ENCODE data around the gene CDH1.
"Not testable (repeated sequence)": the region's sequence is repeated elsewhere in the genome, so short reads cannot be mapped to it uniquely, and the experiment has no call there.

The CDH1 gene

GRCh38 chr16:68786685-68787418, 49.8 kb downstream of the CDH1 start:
- peaks cover 51% of the 10 kb centered on the region for H3K4me1 Mint-ChIP-seq

DNA sequence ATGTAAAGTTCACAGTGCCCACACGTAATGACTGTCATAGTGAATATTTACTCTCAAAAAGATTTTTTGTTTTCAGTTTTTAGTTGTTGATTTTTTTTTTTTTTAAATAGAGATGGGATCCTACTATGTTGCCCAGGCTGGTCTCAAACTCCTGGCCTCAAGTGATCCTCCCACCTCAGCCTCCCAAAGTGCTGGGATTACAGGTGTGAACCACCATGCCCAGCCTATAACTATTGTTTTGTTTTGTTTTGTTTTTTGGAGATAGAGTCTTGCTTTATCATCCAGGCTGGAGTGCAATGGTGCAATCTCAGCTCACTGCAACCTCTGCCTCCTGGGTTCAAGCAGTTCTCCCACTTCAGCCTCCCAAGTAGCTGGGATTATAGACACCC, 50.3 kb downstream of the CDH1 start:
- not testable (repeated sequence) for H3K9me3 Mint-ChIP-seq; H3K36me3 Mint-ChIP-seq (ENCODE audit: low read depth); H3K4me3 Mint-ChIP-seq; H3K27me3 Mint-ChIP-seq (ENCODE audit: low read depth)
- peak overlapping the region; percentile 63 to 80 (median 73) for H3K27ac Mint-ChIP-seq
- peaks cover 50% of the 10 kb centered on the region for H3K4me1 Mint-ChIP-seq

More at GRCh38 chr16:68786685-68787418, 49.8 kb downstream of the CDH1 start:
- TF ChIP-seq, protein P1, sequence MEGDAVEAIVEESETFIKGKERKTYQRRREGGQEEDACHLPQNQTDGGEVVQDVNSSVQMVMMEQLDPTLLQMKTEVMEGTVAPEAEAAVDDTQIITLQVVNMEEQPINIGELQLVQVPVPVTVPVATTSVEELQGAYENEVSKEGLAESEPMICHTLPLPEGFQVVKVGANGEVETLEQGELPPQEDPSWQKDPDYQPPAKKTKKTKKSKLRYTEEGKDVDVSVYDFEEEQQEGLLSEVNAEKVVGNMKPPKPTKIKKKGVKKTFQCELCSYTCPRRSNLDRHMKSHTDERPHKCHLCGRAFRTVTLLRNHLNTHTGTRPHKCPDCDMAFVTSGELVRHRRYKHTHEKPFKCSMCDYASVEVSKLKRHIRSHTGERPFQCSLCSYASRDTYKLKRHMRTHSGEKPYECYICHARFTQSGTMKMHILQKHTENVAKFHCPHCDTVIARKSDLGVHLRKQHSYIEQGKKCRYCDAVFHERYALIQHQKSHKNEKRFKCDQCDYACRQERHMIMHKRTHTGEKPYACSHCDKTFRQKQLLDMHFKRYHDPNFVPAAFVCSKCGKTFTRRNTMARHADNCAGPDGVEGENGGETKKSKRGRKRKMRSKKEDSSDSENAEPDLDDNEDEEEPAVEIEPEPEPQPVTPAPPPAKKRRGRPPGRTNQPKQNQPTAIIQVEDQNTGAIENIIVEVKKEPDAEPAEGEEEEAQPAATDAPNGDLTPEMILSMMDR (IDR thresholded peaks at IDR 0.05; ENCODE audit: unreplicated experiment in 3 of 3), result no peak
- no peaks in the 10 kb centered on the region for H3K36me3 Mint-ChIP-seq (ENCODE audit: low read depth)
- peak overlapping the region in 1 of 3 experiments; percentile 9 for H3K4me3 Mint-ChIP-seq
- H3K9me3 Mint-ChIP-seq, result no peaks in the 10 kb centered on the region
- no peaks in the 10 kb centered on the region for H3K27me3 Mint-ChIP-seq (ENCODE audit: low read depth)
- H3K27ac Mint-ChIP-seq, result peak overlapping the region; percentile 63 to 80 (median 73)

DNA sequence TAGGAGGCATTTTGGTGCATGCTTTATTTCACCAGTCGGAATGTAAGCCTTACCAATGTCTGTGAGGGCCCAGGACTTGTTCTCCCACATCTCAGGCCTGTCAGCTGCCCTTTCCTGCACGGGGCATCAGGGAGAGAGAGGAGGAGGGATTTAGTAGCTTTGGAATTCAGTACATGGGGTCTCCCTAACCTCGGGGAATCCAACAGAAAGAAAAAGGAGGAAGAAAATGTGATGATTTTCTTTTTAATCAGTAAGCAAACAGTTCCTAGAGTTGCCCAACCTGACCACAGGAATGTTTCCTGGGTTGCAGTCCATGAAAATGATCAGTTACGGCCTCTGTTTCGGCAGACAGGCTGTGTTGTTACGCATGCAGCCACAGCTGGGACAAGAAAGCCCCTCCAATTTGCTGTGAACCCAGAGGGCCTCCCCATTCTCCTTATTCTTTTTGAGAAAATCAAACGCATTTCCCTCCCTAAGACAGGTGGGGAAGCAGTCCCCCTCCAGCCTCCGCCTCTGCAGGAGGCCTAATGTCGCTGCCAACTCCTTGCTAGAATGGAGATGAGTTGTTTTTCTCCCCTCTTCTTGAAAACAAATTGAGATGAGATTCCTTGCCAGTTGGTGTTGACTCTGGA, 53.2 kb downstream of the CDH1 start:
- peak overlapping the region; percentile 86 to 94 (median 90) for H3K27ac Mint-ChIP-seq
- H3K4me1 Mint-ChIP-seq, result peaks cover 50% of the 10 kb centered on the region
- H3K9me3 Mint-ChIP-seq, result no peaks in the 10 kb centered on the region
- H3K36me3 Mint-ChIP-seq (ENCODE audit: low read depth), result no peaks in the 10 kb centered on the region
- TF ChIP-seq, protein P1 (IDR thresholded peaks at IDR 0.05; ENCODE audit: unreplicated experiment in 3 of 3), result no peak
- no peaks in the 10 kb centered on the region for H3K27me3 Mint-ChIP-seq (ENCODE audit: low read depth)
- H3K4me3 Mint-ChIP-seq, result peak overlapping the region in 1 of 3 experiments; percentile 38

DNA sequence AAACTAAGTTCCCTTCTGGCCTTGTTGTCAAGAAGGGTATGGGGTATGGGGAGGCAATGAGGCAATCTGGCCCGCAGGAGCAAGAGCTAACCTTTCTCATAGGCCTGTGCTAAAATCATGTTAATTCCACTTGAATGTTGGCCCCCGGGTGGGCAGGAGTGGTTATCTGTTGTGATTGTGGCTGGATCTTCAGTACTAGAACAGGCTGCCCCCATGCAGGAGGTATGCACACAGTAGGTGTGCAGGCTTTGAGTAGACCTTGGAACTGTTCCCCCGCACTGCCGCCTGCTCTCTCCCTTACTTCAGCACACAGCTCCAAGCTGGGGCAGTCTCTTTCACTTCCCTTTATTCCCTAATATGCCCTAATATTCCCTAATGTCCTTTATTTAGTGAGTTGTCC, 53.9 kb downstream of the CDH1 start:
- peaks cover 50% of the 10 kb centered on the region for H3K4me1 Mint-ChIP-seq
- H3K4me3 Mint-ChIP-seq, result peak overlapping the region in 1 of 3 experiments; percentile 28
- H3K9me3 Mint-ChIP-seq, result no peaks in the 10 kb centered on the region
- TF ChIP-seq, protein P1 (IDR thresholded peaks at IDR 0.05; ENCODE audit: unreplicated experiment in 3 of 3), result no peak
- no peaks in the 10 kb centered on the region for H3K36me3 Mint-ChIP-seq (ENCODE audit: low read depth)
- no peaks in the 10 kb centered on the region for H3K27me3 Mint-ChIP-seq (ENCODE audit: low read depth)
- H3K27ac Mint-ChIP-seq, result peak overlapping the region; percentile 86 to 94 (median 90)

DNA sequence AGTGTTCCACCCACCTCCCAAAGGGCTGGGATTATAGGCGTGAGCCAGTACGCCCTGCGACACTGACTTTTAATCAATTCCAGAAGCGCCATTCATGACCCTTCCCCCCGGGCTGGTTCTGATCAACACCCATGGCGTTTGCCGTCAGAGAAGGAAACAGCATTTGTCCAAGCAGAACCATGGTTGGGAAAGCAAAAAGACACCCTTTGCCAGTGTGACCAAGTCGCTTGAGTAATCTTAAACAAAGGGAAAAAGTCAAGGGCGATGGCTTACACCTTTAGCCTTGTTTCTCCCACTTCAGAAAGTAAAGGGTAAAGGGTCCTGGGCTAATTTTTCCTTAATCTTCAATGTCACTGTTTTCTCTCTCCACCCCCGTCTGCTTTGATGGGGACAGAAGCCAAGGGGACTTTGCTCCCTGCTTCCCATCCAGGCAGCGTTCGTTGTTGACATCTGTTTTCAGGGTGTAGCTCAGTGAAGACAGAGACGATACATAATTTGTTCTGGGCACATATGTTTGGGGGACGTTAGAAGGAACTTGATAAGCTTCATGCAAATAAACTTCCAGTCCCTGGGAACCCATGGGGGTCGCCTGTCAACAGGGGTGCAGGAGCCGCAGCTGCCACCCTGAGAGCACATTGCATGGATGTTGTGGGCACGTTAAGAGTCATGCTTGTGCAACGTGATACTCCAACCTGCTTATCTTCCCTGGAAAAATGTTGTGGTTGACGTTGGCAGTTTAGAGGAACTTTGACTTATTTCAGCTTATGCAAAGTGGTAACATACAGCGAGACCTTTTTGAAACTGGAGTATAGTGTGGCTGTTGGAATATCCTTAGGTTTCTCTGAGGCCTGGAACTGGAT, 55.6 kb downstream of the CDH1 start:
- Mint-ChIP-seq H3K27me3 (ENCODE audit: low read depth) (no peaks in the 10 kb centered on the region), H3K4me1 (peaks cover 46% of the 10 kb centered on the region), H3K9me3 (no peaks in the 10 kb centered on the region), H3K36me3 (ENCODE audit: low read depth) (no peaks in the 10 kb centered on the region), H3K4me3 (no peak overlapping the region), H3K27ac (peak overlapping the region; percentile 51 to 88 (median 87))
- TF ChIP-seq, protein P1 (IDR thresholded peaks at IDR 0.05; ENCODE audit: unreplicated experiment in 3 of 3), result no peak

GRCh38 chr16:68793401-68793857, 56.3 kb downstream of the CDH1 start:
- H3K27ac Mint-ChIP-seq, result peak overlapping the region; percentile 51 to 88 (median 87)
- no peaks in the 10 kb centered on the region for H3K36me3 Mint-ChIP-seq (ENCODE audit: low read depth)
- no peak overlapping the region for H3K4me3 Mint-ChIP-seq
- peaks cover 46% of the 10 kb centered on the region for H3K4me1 Mint-ChIP-seq
- H3K27me3 Mint-ChIP-seq (ENCODE audit: low read depth), result no peaks in the 10 kb centered on the region
- TF ChIP-seq, protein P1 (IDR thresholded peaks at IDR 0.05; ENCODE audit: unreplicated experiment in 3 of 3), result no peak
- no peaks in the 10 kb centered on the region for H3K9me3 Mint-ChIP-seq
